SK-N-SH (cell line): ENCODE data around the gene PRDM13. TPM values are rescaled to one million over a fixed set of nuclear protein-coding genes. Genes with fewer than 3 reads are reported as not detected.
A peak's percentile ranks its signal among the peaks of the same experiment; 100 is the strongest.

ENCODE experiments used
- CTCF ChIA-PET: fragments of 300-600, 350-600 bp; formaldehyde crosslinking; extraction: SDS; loops from one replicate; lab custom pipeline; 2021; lab: Yijun Ruan, JAX
- POLR2A ChIA-PET: fragments of 350-600 bp; sonication (Branson Sonifier 250); formaldehyde crosslinking; extraction: SDS; loops from one replicate; lab custom pipeline; 2020; ENCODE audit warnings: antibody characterized with exemption, inconsistent platforms; lab: Yijun Ruan, JAX
- DNase-seq: peaks from one replicate; pipeline ENCODE4 v3.0.0; 2012
- H2AFZ ChIP-seq: fragments of 200-600 bp; sonication (generic); 2 replicates; pipeline ENCODE4 v1.8.1; 2016; ENCODE audit warnings: antibody characterized with exemption, mild to moderate bottlenecking, low read depth
- H3F3A ChIP-seq: fragments of 200-600 bp; sonication (generic); replicated peaks from 2 replicates; pipeline ENCODE3; 2016; ENCODE audit warnings: antibody characterized with exemption, mild to moderate bottlenecking; ENCODE audit not compliant: insufficient read depth
- H3K27ac ChIP-seq, 2 experiments: fragments of 200-500 bp in 1 of 2; fragments of 200-600 bp in 1 of 2; sonication (Bioruptor generic) in 1 of 2; sonication (generic), shearing (Covaris generic) in 1 of 2; 2 replicates each; pipeline versions ENCODE4 v1.5.1 to v1.6.1; 2014 to 2016; ENCODE audit warnings: low read depth in 2 of 2, inconsistent platforms in 1 of 2, low read length in 1 of 2, mild to moderate bottlenecking in 1 of 2, mixed read lengths in 1 of 2
- H3K27me3 ChIP-seq: fragments of 200-600 bp; sonication (generic), shearing (Covaris generic); 2 replicates; pipeline ENCODE4 v1.6.1; 2016; ENCODE audit warnings: mixed run types; ENCODE audit not compliant: insufficient read depth
- H3K36me3 ChIP-seq, 2 experiments: fragments of 200-500 bp in 1 of 2; fragments of 200-600 bp in 1 of 2; sonication (Bioruptor generic) in 1 of 2; sonication (generic) in 1 of 2; replicated peaks in 1 of 2; 2 replicates each; pipeline versions ENCODE3 to v1.5.1; 2014 to 2016; ENCODE audit warnings: low read length in 1 of 2, mild to moderate bottlenecking in 1 of 2; ENCODE audit not compliant: insufficient read depth in 2 of 2, control insufficient read depth in 1 of 2
- H3K4me1 ChIP-seq, 2 experiments: fragments of 200-500 bp in 1 of 2; fragments of 200-600 bp in 1 of 2; sonication (Bioruptor generic) in 1 of 2; sonication (generic), shearing (Covaris generic) in 1 of 2; 2 replicates each; pipeline versions ENCODE4 v1.5.1 to v1.6.1; 2014 to 2016; ENCODE audit warnings: low read depth in 1 of 2, low read length in 1 of 2, mixed run types in 1 of 2; ENCODE audit not compliant: insufficient read depth in 2 of 2, control insufficient read depth in 1 of 2
- H3K4me2 ChIP-seq: fragments of 200-600 bp; sonication (generic), shearing (Covaris generic); 2 replicates; pipeline ENCODE4 v1.6.1; 2017; ENCODE audit warnings: mixed run types
- H3K4me3 ChIP-seq, 2 experiments: fragments of 200-500 bp in 1 of 2; fragments of 200-600 bp in 1 of 2; sonication (Bioruptor generic) in 1 of 2; sonication (generic), shearing (Covaris generic) in 1 of 2; 2 replicates each; pipeline versions ENCODE4 v1.5.1 to v1.8.1; 2014 to 2016; ENCODE audit warnings: low read depth in 2 of 2, inconsistent platforms in 1 of 2, low read length in 1 of 2, mild to moderate bottlenecking in 1 of 2, mixed read lengths in 1 of 2, moderate library complexity in 1 of 2
- H3K79me2 ChIP-seq: fragments of 200-600 bp; sonication (generic); 2 replicates; pipeline ENCODE4 v1.8.1; 2017; ENCODE audit warnings: mild to moderate bottlenecking; ENCODE audit not compliant: insufficient read depth
- H3K9ac ChIP-seq: fragments of 200-600 bp; sonication (generic); 2 replicates; pipeline ENCODE4 v1.6.1; 2017; ENCODE audit warnings: mixed run types
- H3K9me2 ChIP-seq: fragments of 200-600 bp; sonication (generic); 2 replicates; pipeline ENCODE4 v1.6.1; 2017; ENCODE audit warnings: mixed run types
- H3K9me3 ChIP-seq: fragments of 200-600 bp; sonication (generic); 2 replicates; pipeline ENCODE4 v1.6.1; 2017; ENCODE audit warnings: mixed run types, mild to moderate bottlenecking, moderate library complexity
- H4K20me1 ChIP-seq: fragments of 200-600 bp; sonication (generic); 2 replicates; pipeline ENCODE4 v1.6.1; 2017; ENCODE audit warnings: mild to moderate bottlenecking, mixed run types; ENCODE audit not compliant: insufficient read depth
- CTCF ChIP-seq: fragments of 200-600 bp; sonication (generic); IDR thresholded peaks from 2 replicates; pipeline ENCODE4 v1.6.1; 2017; ENCODE audit warnings: antibody characterized with exemption, mild to moderate bottlenecking, moderate library complexity
- FOSL2 ChIP-seq: IDR thresholded peaks from 2 replicates; pipeline ENCODE4 v1.4.0; 2012; ENCODE audit warnings: low read depth, mild to moderate bottlenecking, moderate library complexity, borderline replicate concordance
- FOXJ3 ChIP-seq: sonication (generic); formaldehyde crosslinking; IDR thresholded peaks from 2 replicates; pipeline ENCODE4 v1.5.1; 2020; ENCODE audit warnings: mild to moderate bottlenecking, missing genetic modification reagents
- FOXM1 ChIP-seq: IDR thresholded peaks from 2 replicates; pipeline ENCODE4 v1.4.0; 2012; ENCODE audit warnings: low read depth, mild to moderate bottlenecking
- REST ChIP-seq: IDR thresholded peaks from 2 replicates; pipeline ENCODE4 v1.6.1; 2012; ENCODE audit warnings: mild to moderate bottlenecking, low read depth, low read length, moderate library complexity
- RFX5 ChIP-seq: IDR thresholded peaks from 2 replicates; pipeline ENCODE4 v1.6.1; 2012; ENCODE audit warnings: mild to moderate bottlenecking, improper control_type of control experiment, low read length
- SMC3 ChIP-seq: IDR thresholded peaks from 2 replicates; pipeline ENCODE4 v1.6.1; 2012; ENCODE audit warnings: low read depth, low read length, improper control_type of control experiment
- TAF1 ChIP-seq: IDR thresholded peaks from 2 replicates; pipeline ENCODE4 v1.6.1; 2012; ENCODE audit warnings: low read depth, mild to moderate bottlenecking, low read length, moderate library complexity, borderline replicate concordance
- TCF12 ChIP-seq: IDR thresholded peaks from 2 replicates; pipeline ENCODE4 v1.4.0; 2012
- USF1 ChIP-seq: IDR thresholded peaks from 2 replicates; pipeline ENCODE4 v1.4.0; 2012; ENCODE audit warnings: low read depth, borderline replicate concordance
- WGBS: methylation state at CpG from one replicate; pipeline ENCODE4 v1.1.6; 2017; ENCODE audit warnings: low lambda C conversion rate; 5-methylcytosine and 5-hydroxymethylcytosine counted together
- polyA plus RNA-seq, 3 experiments: library from polyadenylated mRNA; depleted of rRNA; stranded (reverse); fragments of >200 nt; gene quantifications; 2 replicates each; pipeline ENCODE4 v1.2.3, GENCODE V29; 2012

Gene PRDM13
- polyA plus RNA-seq, 1 of the 3 experiments (the other 2 are of a cell fraction) = 0.02 TPM

GRCh38 chr6:99611148-99611547 lies 4.5 kb downstream of the PRDM13 start:
- Histone ChIP-seq H3K27ac (no peak overlapping the region), H3F3A (no peaks in the 10 kb centered on the region), H3K4me3 (no peak overlapping the region), H3K9me3 (no peaks in the 10 kb centered on the region), H3K27me3 (peaks cover 87% of the 10 kb centered on the region), H3K4me1 (peaks cover 0 to 10% of the 10 kb centered on the region in 2 experiments; a peak in 1 of 4 replicates), H3K36me3 (no peaks in the 10 kb centered on the region), H3K4me2 (no peak overlapping the region), H3K79me2 (no peaks in the 10 kb centered on the region)
- no peak for DNase-seq
- CTCF ChIA-PET = interaction anchor here (1.2 to 4.5 kb wide), 3 partner anchors 9 to 143 kb away, joined by 4 to 27 read pairs (median 6); no protein-coding TSS in a partner anchor
- POLR2A ChIA-PET = interaction anchor here (0.7 kb wide), 1 partner anchor 138 kb away, joined by 3 read pairs; no protein-coding TSS in a partner anchor
- TF ChIP-seq TCF12 (no peak), FOXJ3 (CRISPR knock-in tag) (no peak), USF1 (no peak)
- TF ChIP-seq, all 33 proteins: peak for 0
- WGBS = 3% methylated on average over 3 of the region's 3 CpGs
- Histone ChIP-seq H3K9me2 (no peaks in the 10 kb centered on the region), H3K9ac (no peak overlapping the region), H4K20me1 (no peaks in the 10 kb centered on the region), H2AFZ (no peak overlapping the region)

GRCh38 chr6:99612551-99613408 lies 6.1 kb downstream of the PRDM13 start:
- Histone ChIP-seq H3K4me2 (peak overlapping the region; percentile 61; the same call in 1 of the 2 replicates), H3K9me2 (no peaks in the 10 kb centered on the region), H3K4me1 (peaks cover 0 to 10% of the 10 kb centered on the region in 2 experiments; a peak in 1 of 4 replicates), H3K9ac (no peak overlapping the region), H3K36me3 (no peaks in the 10 kb centered on the region), H3K79me2 (no peaks in the 10 kb centered on the region), H2AFZ (no peak overlapping the region), H4K20me1 (no peaks in the 10 kb centered on the region), H3K4me3 (peak overlapping the region; percentile 33 to 47; a peak in 1 of 4 replicates), H3K27me3 (peaks cover 87% of the 10 kb centered on the region), H3F3A (no peaks in the 10 kb centered on the region), H3K27ac (no peak overlapping the region), H3K9me3 (no peaks in the 10 kb centered on the region)
- POLR2A ChIA-PET = no interaction called here
- 32% methylated on average over 31 of the region's 56 CpGs for WGBS
- no peak for DNase-seq
- CTCF ChIA-PET = interaction anchor here (0.5 to 4.5 kb wide), 14 partner anchors 7 to 546 kb away, joined by 3 to 27 read pairs (median 4); no protein-coding TSS in a partner anchor
- TF ChIP-seq FOSL2 (no peak), FOXM1 (no peak), REST (no peak), SMC3 (no peak), CTCF (no peak), USF1 (no peak), RFX5 (no peak), TAF1 (no peak)
